Keratinocyte (primary cell): ENCODE results near the gene GEMIN5. TPM values are rescaled to one million over a fixed set of nuclear protein-coding genes. Genes with fewer than 3 reads are reported as not detected.

Experiments
- DNase-seq: peaks from one replicate; pipeline ENCODE4 v3.0.0-alpha.2; 2011; ENCODE audit warnings: low read depth, missing footprints, low spot score
- FAIRE-seq: peaks from 2 replicates; lab custom pipeline; 2011; peaks lifted over from hg19 to GRCh38; lab: Jason Lieb, UNC
- H2AFZ ChIP-seq: 2 replicates; pipeline ENCODE4 v1.6.0; 2012; ENCODE audit warnings: low read length, control low read depth, inconsistent platforms; ENCODE audit not compliant: control insufficient read depth
- H3K27ac ChIP-seq: 2 replicates; pipeline ENCODE4 v1.5.1; 2011; ENCODE audit warnings: low read length; ENCODE audit not compliant: control insufficient read depth, insufficient read depth
- H3K27me3 ChIP-seq: 3 replicates; pipeline ENCODE4 v1.6.0; 2011; ENCODE audit warnings: low read length; ENCODE audit not compliant: control insufficient read depth, insufficient read depth; ENCODE audit errors: extremely low read depth
- H3K36me3 ChIP-seq, 2 experiments: 2 replicates in 1 of 2; 3 replicates in 1 of 2; pipeline ENCODE4 v1.5.1; 2011; ENCODE audit warnings: low read length in 2 of 2, mild to moderate bottlenecking in 1 of 2; ENCODE audit not compliant: control insufficient read depth in 2 of 2, insufficient read depth in 2 of 2; ENCODE audit errors: extremely low read depth in 1 of 2
- H3K4me1 ChIP-seq: 3 replicates; pipeline ENCODE4 v1.5.1; 2011; ENCODE audit warnings: low read length; ENCODE audit not compliant: control insufficient read depth, insufficient read depth; ENCODE audit errors: extremely low read depth
- H3K4me2 ChIP-seq: 3 replicates; pipeline ENCODE4 v1.6.0; 2011; ENCODE audit warnings: low read depth, low read length; ENCODE audit not compliant: control insufficient read depth, insufficient read depth; ENCODE audit errors: extremely low read depth
- H3K4me3 ChIP-seq, 3 experiments: fragments of 200-600 bp in 1 of 3; sonication (generic) in 1 of 3; 2 replicates in 2 of 3; 3 replicates in 1 of 3; pipeline ENCODE4 v1.5.1; 2011 to 2016; ENCODE audit warnings: low read length in 3 of 3, mild to moderate bottlenecking in 3 of 3, control low read depth in 2 of 3, inconsistent platforms in 1 of 3, low read depth in 1 of 3, mixed read lengths in 1 of 3, mixed run types in 1 of 3, moderate library complexity in 1 of 3; ENCODE audit not compliant: control insufficient read depth in 2 of 3, insufficient read depth in 2 of 3; ENCODE audit errors: extremely low read depth in 1 of 3
- H3K79me2 ChIP-seq: 2 replicates; pipeline ENCODE4 v1.6.0; 2012; ENCODE audit warnings: low read length; ENCODE audit not compliant: control insufficient read depth, insufficient read depth
- H3K9ac ChIP-seq: 3 replicates; pipeline ENCODE4 v1.6.0; 2011; ENCODE audit warnings: low read length; ENCODE audit not compliant: control insufficient read depth, insufficient read depth; ENCODE audit errors: extremely low read depth
- H3K9me1 ChIP-seq: 3 replicates; pipeline ENCODE4 v1.6.0; 2011; ENCODE audit warnings: low read length; ENCODE audit not compliant: control insufficient read depth, insufficient read depth; ENCODE audit errors: extremely low read depth
- H3K9me3 ChIP-seq: 2 replicates; pipeline ENCODE4 v1.5.1; 2012; ENCODE audit warnings: low read depth, low read length; ENCODE audit not compliant: control insufficient read depth
- H4K20me1 ChIP-seq: 3 replicates; pipeline ENCODE4 v1.6.0; 2011; ENCODE audit warnings: low read length; ENCODE audit not compliant: control insufficient read depth, insufficient read depth; ENCODE audit errors: extremely low read depth
- EZH2 ChIP-seq: IDR thresholded peaks from one replicate; pipeline ENCODE4 v1.6.1; 2012; ENCODE audit warnings: inconsistent platforms, mild to moderate bottlenecking, low read length, moderate library complexity
- dilution Hi-C: fragments of 300-500 bp; cut with MboI; formaldehyde crosslinking; loops from one replicate; pipeline ENCODE4 v1.7.0; 2020; ENCODE audit warnings: low sequenced_read_pairs; ENCODE audit not compliant: extremely low pct_ligation_motif_present
- polyA plus RNA-seq, 5 experiments: library from polyadenylated mRNA; depleted of rRNA in 3 of 5; stranded (reverse) in 3 of 5; stranded (forward) in 1 of 5; unstranded in 1 of 5; fragments of >200 nt; gene quantifications; 1 replicate in 1 of 5; 2 replicates in 3 of 5; 3 replicates in 1 of 5; pipeline versions ENCODE4 v1.2.1 to v1.2.3, GENCODE V29; 2011 to 2012; ENCODE audit warnings: missing spikeins in 2 of 5, low read depth in 1 of 5, low replicate concordance in 1 of 5
- TF ChIP-seq, protein P1 (sequence below), 3 experiments: IDR thresholded peaks in 1 of 3; conservative IDR thresholded peaks in 1 of 3; optimal IDR thresholded peaks in 1 of 3; 2 replicates in 2 of 3; 3 replicates in 1 of 3; pipeline versions ENCODE3 to v1.5.1; 2011; ENCODE audit warnings: low read length in 3 of 3, mild to moderate bottlenecking in 3 of 3, moderate library complexity in 2 of 3, control low read depth in 1 of 3, inconsistent platforms in 1 of 3; ENCODE audit not compliant: insufficient read depth in 2 of 3; ENCODE audit errors: extremely low read depth in 1 of 3

The GEMIN5 gene
- polyA plus RNA-seq, 1 donor (not counting 4 experiments of a cell fraction or from before 2014, with no cell fraction given), result 12.5 TPM

DNA sequence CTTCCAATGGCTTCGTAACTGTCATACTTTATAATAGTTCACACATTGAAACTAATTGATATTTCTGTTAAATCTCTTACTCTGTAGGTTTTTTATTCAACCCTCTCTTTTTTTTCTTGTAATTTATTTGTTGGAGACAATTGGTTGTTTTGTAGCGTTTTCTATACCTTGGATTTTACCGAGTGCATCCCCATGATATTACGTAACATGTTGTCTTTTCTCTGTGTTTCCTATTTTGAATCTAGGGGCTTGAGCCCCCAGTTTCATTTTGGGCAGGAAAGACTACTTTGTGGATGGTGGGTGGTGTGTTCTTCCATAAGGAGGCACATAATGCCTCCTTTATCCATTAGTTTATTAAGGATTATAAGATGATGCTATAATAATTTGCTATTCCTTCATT lies 10.3 kb upstream of the GEMIN5 start:
- dilution Hi-C loops, result no loop called here
- TF ChIP-seq, protein P1, sequence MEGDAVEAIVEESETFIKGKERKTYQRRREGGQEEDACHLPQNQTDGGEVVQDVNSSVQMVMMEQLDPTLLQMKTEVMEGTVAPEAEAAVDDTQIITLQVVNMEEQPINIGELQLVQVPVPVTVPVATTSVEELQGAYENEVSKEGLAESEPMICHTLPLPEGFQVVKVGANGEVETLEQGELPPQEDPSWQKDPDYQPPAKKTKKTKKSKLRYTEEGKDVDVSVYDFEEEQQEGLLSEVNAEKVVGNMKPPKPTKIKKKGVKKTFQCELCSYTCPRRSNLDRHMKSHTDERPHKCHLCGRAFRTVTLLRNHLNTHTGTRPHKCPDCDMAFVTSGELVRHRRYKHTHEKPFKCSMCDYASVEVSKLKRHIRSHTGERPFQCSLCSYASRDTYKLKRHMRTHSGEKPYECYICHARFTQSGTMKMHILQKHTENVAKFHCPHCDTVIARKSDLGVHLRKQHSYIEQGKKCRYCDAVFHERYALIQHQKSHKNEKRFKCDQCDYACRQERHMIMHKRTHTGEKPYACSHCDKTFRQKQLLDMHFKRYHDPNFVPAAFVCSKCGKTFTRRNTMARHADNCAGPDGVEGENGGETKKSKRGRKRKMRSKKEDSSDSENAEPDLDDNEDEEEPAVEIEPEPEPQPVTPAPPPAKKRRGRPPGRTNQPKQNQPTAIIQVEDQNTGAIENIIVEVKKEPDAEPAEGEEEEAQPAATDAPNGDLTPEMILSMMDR (optimal IDR thresholded peaks at IDR 0.05 in 1 of 3, IDR thresholded peaks at IDR 0.05 in 1 of 3, conservative IDR thresholded peaks at IDR 0.05 in 1 of 3; ENCODE audit: extremely low read depth in 1 of 3, insufficient read depth in 2 of 3, low read length in 3 of 3), result no peak
- Histone ChIP-seq H3K27ac (no peak overlapping the region), H3K9ac (no peak overlapping the region), H4K20me1 (no peaks in the 10 kb centered on the region), H3K4me2 (no peak overlapping the region), H3K4me3 (no peak overlapping the region), H3K9me1 (no peaks in the 10 kb centered on the region), H3K36me3 (peaks cover 4 to 12% of the 10 kb centered on the region in 2 experiments), H3K27me3 (no peaks in the 10 kb centered on the region), H2AFZ (no peak overlapping the region), H3K9me3 (no peaks in the 10 kb centered on the region), H3K4me1 (no peaks in the 10 kb centered on the region), H3K79me2 (peaks cover 52% of the 10 kb centered on the region)
- DNase-seq, result no peak
- no peak for FAIRE-seq

DNA sequence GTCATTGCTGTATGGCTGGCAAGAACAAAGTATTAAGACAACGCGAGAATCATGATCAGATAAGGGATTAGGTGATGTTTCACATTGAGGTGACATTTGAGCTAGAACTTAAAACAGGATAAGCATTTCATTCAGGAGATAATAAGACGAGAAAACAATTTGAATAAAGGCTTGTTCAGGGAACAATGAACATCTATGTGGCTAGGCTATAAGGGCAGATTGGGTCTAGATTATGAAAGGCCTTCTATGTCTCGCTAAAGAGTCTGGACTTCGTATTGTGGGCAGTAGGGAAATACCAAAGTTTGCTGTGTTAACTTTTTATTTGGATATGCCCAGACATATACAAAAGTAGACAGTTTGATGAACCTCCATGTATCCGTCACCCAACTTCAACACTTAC lies 9.8 kb upstream of the GEMIN5 start:
- TF ChIP-seq EZH2, result no peak
- TF ChIP-seq, protein P1 (optimal IDR thresholded peaks at IDR 0.05 in 1 of 3, IDR thresholded peaks at IDR 0.05 in 1 of 3, conservative IDR thresholded peaks at IDR 0.05 in 1 of 3; ENCODE audit: extremely low read depth in 1 of 3, insufficient read depth in 2 of 3, low read length in 3 of 3), result no peak
- Histone ChIP-seq H3K9ac (no peak overlapping the region), H4K20me1 (no peaks in the 10 kb centered on the region), H3K79me2 (peaks cover 57% of the 10 kb centered on the region), H3K4me2 (no peak overlapping the region), H3K9me3 (no peaks in the 10 kb centered on the region), H3K36me3 (peaks cover 4 to 12% of the 10 kb centered on the region in 2 experiments), H3K27me3 (no peaks in the 10 kb centered on the region), H3K27ac (no peak overlapping the region), H3K4me3 (no peak overlapping the region), H2AFZ (no peak overlapping the region), H3K4me1 (peaks cover under 1% of the 10 kb centered on the region), H3K9me1 (no peaks in the 10 kb centered on the region)
- FAIRE-seq, result no peak
- dilution Hi-C loops, result no loop called here
- DNase-seq, result no peak
